Liver (tissue), 9 donors: ENCODE data around the gene ROR1. TPM values are rescaled to one million over a fixed set of nuclear protein-coding genes. Genes with fewer than 3 reads are reported as not detected.

Experiments used
- DNase-seq: peaks from one replicate; pipeline ENCODE4 v3.0.0-alpha.2; 2017; ENCODE audit warnings: low spot score
- H3K27ac ChIP-seq, 2 donors: one replicate each; pipeline ENCODE4 v1.7.0; 2013; ENCODE audit warnings: inconsistent platforms in 2 of 2, low read length in 2 of 2, control low read depth in 1 of 2, low read depth in 1 of 2, mild to moderate bottlenecking in 1 of 2
- H3K27me3 ChIP-seq, 4 donors: one replicate each; pipeline versions ENCODE4 v1.6.1 to v1.7.0; 2013; ENCODE audit warnings: low read length in 3 of 4, inconsistent platforms in 1 of 4, mild to moderate bottlenecking in 1 of 4, moderate library complexity in 1 of 4; ENCODE audit not compliant: control insufficient read depth in 4 of 4, insufficient read depth in 4 of 4
- H3K36me3 ChIP-seq, 4 donors: one replicate each; pipeline versions ENCODE4 v1.6.1 to v1.7.0; 2013; ENCODE audit warnings: low read length in 3 of 4, mild to moderate bottlenecking in 3 of 4, low read depth in 1 of 4, moderate library complexity in 1 of 4; ENCODE audit not compliant: control insufficient read depth in 4 of 4, insufficient read depth in 3 of 4
- H3K4me1 ChIP-seq, 4 donors: one replicate each; pipeline versions ENCODE4 v1.6.1 to v1.7.0; 2013; ENCODE audit warnings: low read length in 3 of 4, mild to moderate bottlenecking in 3 of 4, moderate library complexity in 1 of 4; ENCODE audit not compliant: control insufficient read depth in 4 of 4, insufficient read depth in 4 of 4
- H3K4me3 ChIP-seq, 3 donors: one replicate each; pipeline versions ENCODE4 v1.6.1 to v1.7.0; 2013; ENCODE audit warnings: low read length in 3 of 3, control low read depth in 1 of 3, low read depth in 1 of 3, mild to moderate bottlenecking in 1 of 3
- H3K9ac ChIP-seq, 2 donors: one replicate each; pipeline ENCODE4 v1.7.0; 2013; ENCODE audit warnings: low read length in 2 of 2, mild to moderate bottlenecking in 2 of 2, moderate library complexity in 2 of 2, control low read depth in 1 of 2, low read depth in 1 of 2
- H3K9me3 ChIP-seq, 4 donors: one replicate each; pipeline versions ENCODE4 v1.6.1 to v1.7.0; 2013; ENCODE audit warnings: low read length in 3 of 4; ENCODE audit not compliant: control insufficient read depth in 4 of 4
- CTCF ChIP-seq: fragments of 150-350 bp; IDR thresholded peaks from 2 replicates; pipeline ENCODE4 v1.5.1; 2017; ENCODE audit warnings: improper control_type of control experiment, low read depth, low read length; ENCODE audit not compliant: missing input control
- EGR1 ChIP-seq, 2 donors: IDR thresholded peaks; 2 replicates each; pipeline ENCODE4 v1.6.1; 2016 to 2018; ENCODE audit warnings: antibody characterized with exemption in 2 of 2, low read depth in 2 of 2
- FOXA1 ChIP-seq: IDR thresholded peaks from 2 replicates; pipeline ENCODE4 v1.6.1; 2016; ENCODE audit warnings: antibody characterized with exemption
- FOXA2 ChIP-seq: IDR thresholded peaks from 2 replicates; pipeline ENCODE4 v1.6.1; 2016; ENCODE audit warnings: antibody characterized with exemption
- GABPA ChIP-seq, 2 donors: IDR thresholded peaks in 1 of 2; conservative IDR thresholded peaks in 1 of 2; 2 replicates each; pipeline ENCODE4 v1.6.1; 2016; ENCODE audit warnings: antibody characterized with exemption in 2 of 2, mild to moderate bottlenecking in 1 of 2, moderate library complexity in 1 of 2
- HNF4A ChIP-seq, 2 donors: conservative IDR thresholded peaks; 2 replicates each; pipeline ENCODE4 v1.6.1; 2016; ENCODE audit warnings: antibody characterized with exemption in 2 of 2, mild to moderate bottlenecking in 2 of 2
- HNF4G ChIP-seq: IDR thresholded peaks from 2 replicates; pipeline ENCODE4 v1.6.1; 2016; ENCODE audit warnings: antibody characterized with exemption
- JUND ChIP-seq, 2 donors: IDR thresholded peaks; 2 replicates each; pipeline ENCODE4 v1.6.1; 2016; ENCODE audit warnings: antibody characterized with exemption in 2 of 2
- MAX ChIP-seq: IDR thresholded peaks from 2 replicates; pipeline ENCODE4 v1.6.1; 2016; ENCODE audit warnings: antibody characterized with exemption
- NR2F2 ChIP-seq: IDR thresholded peaks from 2 replicates; pipeline ENCODE4 v1.6.1; 2016; ENCODE audit warnings: antibody characterized with exemption
- RAD21 ChIP-seq, 2 donors: IDR thresholded peaks; 2 replicates each; pipeline ENCODE4 v1.6.1; 2016; ENCODE audit warnings: antibody characterized with exemption in 2 of 2, mild to moderate bottlenecking in 2 of 2
- RXRA ChIP-seq, 2 donors: IDR thresholded peaks; 2 replicates each; pipeline ENCODE4 v1.6.1; 2017 to 2018; ENCODE audit warnings: antibody characterized with exemption in 2 of 2, mild to moderate bottlenecking in 1 of 2
- SP1 ChIP-seq: IDR thresholded peaks from 2 replicates; pipeline ENCODE4 v1.6.1; 2018; ENCODE audit warnings: antibody characterized with exemption, mild to moderate bottlenecking
- TAF1 ChIP-seq: conservative IDR thresholded peaks from 2 replicates; pipeline ENCODE4 v1.6.1; 2016; ENCODE audit warnings: antibody characterized with exemption, mild to moderate bottlenecking
- YY1 ChIP-seq: IDR thresholded peaks from 2 replicates; pipeline ENCODE4 v1.6.1; 2016; ENCODE audit warnings: antibody characterized with exemption, mild to moderate bottlenecking
- WGBS: extraction: QIAGEN DNeasy Blood & Tissue Kit; methylation state at CpG from one replicate; pipeline ENCODE4 v1.1.7; 2013; 5-methylcytosine and 5-hydroxymethylcytosine counted together
- polyA plus RNA-seq, 2 donors: library from polyadenylated mRNA; stranded (reverse) in 1 of 2; unstranded in 1 of 2; fragments of 200-250 nt in 1 of 2; fragments of >200 nt in 1 of 2; fragmentation: Nextera tagmentation in 1 of 2; extraction: Ambion mirVana in 1 of 2; gene quantifications; one replicate each; pipeline versions ENCODE4 v1.2.1 to v1.2.3, GENCODE V29; 2013 to 2015
- total RNA-seq, 2 donors: library from RNA; depleted of rRNA; stranded (reverse); fragments of >200 nt; gene quantifications; one replicate each; pipeline ENCODE4 v1.2.3, GENCODE V29; 2014
- TF ChIP-seq, protein P1 (sequence below): IDR thresholded peaks from 2 replicates; pipeline ENCODE4 v1.6.1; 2016; ENCODE audit warnings: antibody characterized with exemption
- donor health status: healthy.
- donor health status: healthy.
- donor health status: healthy.
- donor health status: healthy.
- donor health status: healthy.

ROR1 gene
- total and polyA plus RNA-seq, 4 donors, result 0.15 to 0.98 (median 0.37) TPM

DNA sequence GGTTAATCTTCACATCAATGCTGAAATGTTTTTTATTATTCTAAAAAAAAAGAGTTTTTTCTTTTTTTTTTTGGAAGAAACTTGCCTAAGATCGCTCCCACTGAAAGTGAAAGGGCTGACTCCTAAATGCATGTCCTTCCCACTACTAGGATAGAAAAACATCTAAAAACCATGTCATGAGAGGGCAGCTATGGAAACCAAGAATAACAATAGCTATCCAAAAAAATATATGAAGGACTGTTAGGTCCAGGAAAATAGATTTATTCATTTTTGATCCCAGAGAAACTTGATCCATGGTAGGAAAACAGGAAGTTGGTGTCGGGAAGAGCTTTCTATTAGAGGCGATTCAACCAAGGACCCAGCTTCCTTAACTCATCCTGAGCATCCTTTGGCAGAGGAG lies 23.1 kb upstream of the ROR1 start:
- Histone ChIP-seq H3K9ac (no peak overlapping the region), H3K27ac (no peak overlapping the region), H3K27me3 (peaks cover 0 to 2% (median 0%) of the 10 kb centered on the region in 4 donors), H3K4me1 (no peaks in the 10 kb centered on the region), H3K9me3 (no peaks in the 10 kb centered on the region), H3K4me3 (no peak overlapping the region), H3K36me3 (no peaks in the 10 kb centered on the region)
- WGBS, result 80% methylated on average over 3 of the region's 3 CpGs
- TF ChIP-seq JUND (IDR thresholded peaks at IDR 0.05) (no peak), GABPA (IDR thresholded peaks at IDR 0.05 in 1 of 2, conservative IDR thresholded peaks at IDR 0.05 in 1 of 2) (no peak), SP1 (no peak), RXRA (IDR thresholded peaks at IDR 0.05) (no peak), FOXA1 (no peak), HNF4G (no peak), TAF1 (no peak), RAD21 (IDR thresholded peaks at IDR 0.05) (no peak)
- TF ChIP-seq, protein P1, sequence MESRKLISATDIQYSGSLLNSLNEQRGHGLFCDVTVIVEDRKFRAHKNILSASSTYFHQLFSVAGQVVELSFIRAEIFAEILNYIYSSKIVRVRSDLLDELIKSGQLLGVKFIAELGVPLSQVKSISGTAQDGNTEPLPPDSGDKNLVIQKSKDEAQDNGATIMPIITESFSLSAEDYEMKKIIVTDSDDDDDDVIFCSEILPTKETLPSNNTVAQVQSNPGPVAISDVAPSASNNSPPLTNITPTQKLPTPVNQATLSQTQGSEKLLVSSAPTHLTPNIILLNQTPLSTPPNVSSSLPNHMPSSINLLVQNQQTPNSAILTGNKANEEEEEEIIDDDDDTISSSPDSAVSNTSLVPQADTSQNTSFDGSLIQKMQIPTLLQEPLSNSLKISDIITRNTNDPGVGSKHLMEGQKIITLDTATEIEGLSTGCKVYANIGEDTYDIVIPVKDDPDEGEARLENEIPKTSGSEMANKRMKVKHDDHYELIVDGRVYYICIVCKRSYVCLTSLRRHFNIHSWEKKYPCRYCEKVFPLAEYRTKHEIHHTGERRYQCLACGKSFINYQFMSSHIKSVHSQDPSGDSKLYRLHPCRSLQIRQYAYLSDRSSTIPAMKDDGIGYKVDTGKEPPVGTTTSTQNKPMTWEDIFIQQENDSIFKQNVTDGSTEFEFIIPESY, result no peak
- DNase-seq, result no peak

DNA sequence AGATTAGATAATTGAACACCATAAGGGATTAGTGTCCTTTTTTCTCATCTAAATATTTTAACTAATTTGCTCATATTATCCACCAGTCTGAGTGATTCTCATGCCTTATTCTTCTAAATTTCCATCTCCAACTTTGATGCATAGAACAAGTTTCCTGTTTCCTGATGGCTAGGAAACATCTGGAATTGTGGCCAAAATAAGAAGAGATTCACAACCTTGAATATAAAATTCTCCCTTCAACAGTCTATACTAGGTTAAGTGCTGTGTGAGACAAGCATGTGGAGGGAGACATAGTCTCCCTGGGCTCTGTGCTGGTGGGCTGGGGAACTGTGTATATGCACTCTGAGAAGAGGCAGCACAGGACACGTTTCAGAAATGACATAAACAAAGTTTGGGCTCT lies 21.6 kb upstream of the ROR1 start:
- H3K4me1 ChIP-seq, result no peaks in the 10 kb centered on the region
- no peak overlapping the region for H3K27ac ChIP-seq
- TF ChIP-seq JUND (IDR thresholded peaks at IDR 0.05) (no peak), HNF4G (no peak), HNF4A (conservative IDR thresholded peaks at IDR 0.05) (no peak), FOXA2 (no peak), CTCF (no peak), GABPA (IDR thresholded peaks at IDR 0.05 in 1 of 2, conservative IDR thresholded peaks at IDR 0.05 in 1 of 2) (no peak), EGR1 (IDR thresholded peaks at IDR 0.05; ENCODE audit: low read depth in 2 of 2) (no peak), SP1 (no peak), FOXA1 (no peak)
- H3K36me3 ChIP-seq, result no peaks in the 10 kb centered on the region
- H3K27me3 ChIP-seq, result peaks cover 0 to 2% (median 0%) of the 10 kb centered on the region in 4 donors
- no peak for DNase-seq
- WGBS, result 56% methylated on average over 1 of the region's 1 CpG
- H3K4me3 ChIP-seq, result no peak overlapping the region
- no peak overlapping the region for H3K9ac ChIP-seq
- no peaks in the 10 kb centered on the region for H3K9me3 ChIP-seq

DNA sequence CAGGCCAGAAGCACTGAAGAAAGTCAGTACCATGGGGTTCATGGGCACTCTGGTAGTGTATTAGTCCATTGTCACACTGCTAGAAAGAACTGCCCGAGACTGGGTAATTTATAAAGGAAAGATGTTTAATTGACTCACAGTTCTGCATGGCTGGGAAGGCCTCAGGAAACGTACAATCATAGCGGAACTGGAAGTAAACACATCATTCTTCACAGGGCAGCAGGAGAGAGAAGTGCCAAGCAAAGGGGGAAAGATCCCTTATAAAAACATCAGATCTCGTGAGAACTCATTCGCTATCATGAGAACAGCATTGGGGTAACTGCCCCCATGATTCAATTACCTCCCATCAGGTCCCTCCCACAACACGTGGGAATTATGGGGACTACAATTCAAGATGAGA lies 20.2 kb upstream of the ROR1 start:
- Histone ChIP-seq H3K27ac (no peak overlapping the region), H3K27me3 (peaks cover 0 to 2% (median 0%) of the 10 kb centered on the region in 4 donors), H3K9ac (no peak overlapping the region), H3K4me1 (no peaks in the 10 kb centered on the region), H3K9me3 (no peaks in the 10 kb centered on the region), H3K4me3 (no peak overlapping the region), H3K36me3 (no peaks in the 10 kb centered on the region)
- no peak for TF ChIP-seq NR2F2
- TF ChIP-seq, protein P1, result no peak
- no peak for TF ChIP-seq JUND (IDR thresholded peaks at IDR 0.05)
- no peak for TF ChIP-seq YY1
- TF ChIP-seq MAX, result no peak
- no peak for TF ChIP-seq HNF4A (conservative IDR thresholded peaks at IDR 0.05)
- TF ChIP-seq SP1, result no peak
- no peak for TF ChIP-seq CTCF
- no peak for DNase-seq
- 65% methylated on average over 6 of the region's 6 CpGs for WGBS
